Subcutaneous abdominal adipose tissue (tissue), 5 donors: Measurements from ENCODE around the gene EXOC7.

Experiments used
- H3K27ac ChIP-seq: one replicate; pipeline ENCODE4 v1.7.0; 2013; ENCODE audit warnings: low read depth, mild to moderate bottlenecking, inconsistent platforms, low read length, moderate library complexity
- H3K27me3 ChIP-seq, 5 donors: one replicate each; pipeline ENCODE4 v1.7.0; 2013; ENCODE audit warnings: low read length in 5 of 5, inconsistent platforms in 1 of 5; ENCODE audit not compliant: control insufficient read depth in 5 of 5, insufficient read depth in 4 of 5
- H3K36me3 ChIP-seq, 5 donors: one replicate each; pipeline ENCODE4 v1.7.0; 2013; ENCODE audit warnings: low read length in 5 of 5; ENCODE audit not compliant: control insufficient read depth in 5 of 5, insufficient read depth in 5 of 5
- H3K4me1 ChIP-seq, 5 donors: one replicate each; pipeline ENCODE4 v1.7.0; 2013; ENCODE audit warnings: low read length in 5 of 5, mild to moderate bottlenecking in 3 of 5, moderate library complexity in 1 of 5; ENCODE audit not compliant: control insufficient read depth in 5 of 5, insufficient read depth in 5 of 5
- H3K4me3 ChIP-seq, 5 donors: one replicate each; pipeline ENCODE4 v1.7.0; 2013; ENCODE audit warnings: low read length in 5 of 5, low read depth in 1 of 5
- H3K9ac ChIP-seq, 5 donors: one replicate each; pipeline ENCODE4 v1.7.0; 2013; ENCODE audit warnings: low read length in 5 of 5, mild to moderate bottlenecking in 4 of 5, moderate library complexity in 3 of 5
- H3K9me3 ChIP-seq, 5 donors: one replicate each; pipeline ENCODE4 v1.7.0; 2013; ENCODE audit warnings: low read length in 5 of 5; ENCODE audit not compliant: control insufficient read depth in 5 of 5
- donor health status: healthy.
- donor health status: healthy.
- donor health status: healthy.
- donor health status: healthy.
- donor health status: healthy.

The EXOC7 gene

GRCh38 chr17:76121932-76122430 lies 18.4 kb upstream of the EXOC7 start:
- Histone ChIP-seq H3K4me3 (peak overlapping the region in 4 of 5 donors; percentile 48 to 67 (median 57)), H3K9ac (peak overlapping the region in 4 of 5 donors; percentile 53 to 76 (median 72)), H3K4me1 (peaks cover 0 to 20% (median 16%) of the 10 kb centered on the region in 5 donors), H3K9me3 (no peaks in the 10 kb centered on the region), H3K27me3 (no peaks in the 10 kb centered on the region), H3K36me3 (no peaks in the 10 kb centered on the region), H3K27ac (no peak overlapping the region)

- Histone ChIP-seq H3K27me3 (no peaks in the 10 kb centered on the region), H3K4me1 (peaks cover 0 to 20% (median 16%) of the 10 kb centered on the region in 5 donors), H3K27ac (no peak overlapping the region), H3K9ac (no peak overlapping the region), H3K9me3 (no peaks in the 10 kb centered on the region), H3K4me3 (no peak overlapping the region), H3K36me3 (no peaks in the 10 kb centered on the region)
These were observed 17.0 kb upstream of the EXOC7 start for GRCh38 chr17:76120658-76121008.

- H3K9ac ChIP-seq = no peak overlapping the region
These were observed 16.1 kb upstream of the EXOC7 start for GRCh38 chr17:76119409-76120371.

GRCh38 chr17:76115138-76115754 lies 11.7 kb upstream of the EXOC7 start:
- Histone ChIP-seq H3K36me3 (no peaks in the 10 kb centered on the region), H3K9ac (no peak overlapping the region), H3K27ac (no peak overlapping the region), H3K4me1 (no peaks in the 10 kb centered on the region), H3K4me3 (no peak overlapping the region), H3K27me3 (no peaks in the 10 kb centered on the region), H3K9me3 (no peaks in the 10 kb centered on the region)

More at GRCh38 chr17:76119409-76120371, 16.1 kb upstream of the EXOC7 start:
- Histone ChIP-seq H3K4me3 (no peak overlapping the region), H3K9me3 (no peaks in the 10 kb centered on the region), H3K4me1 (peaks cover 0 to 20% (median 16%) of the 10 kb centered on the region in 5 donors), H3K27ac (no peak overlapping the region), H3K27me3 (no peaks in the 10 kb centered on the region), H3K36me3 (no peaks in the 10 kb centered on the region)

GRCh38 chr17:76111956-76112355 lies 8.4 kb upstream of the EXOC7 start:
- H3K4me3 ChIP-seq = no peak overlapping the region
- no peaks in the 10 kb centered on the region for H3K27me3 ChIP-seq
- no peak overlapping the region for H3K9ac ChIP-seq
- no peaks in the 10 kb centered on the region for H3K4me1 ChIP-seq
- no peak overlapping the region for H3K27ac ChIP-seq
- H3K36me3 ChIP-seq = no peaks in the 10 kb centered on the region
- H3K9me3 ChIP-seq = no peaks in the 10 kb centered on the region

- no peaks in the 10 kb centered on the region for H3K9me3 ChIP-seq
- H3K4me3 ChIP-seq = no peak overlapping the region
- no peaks in the 10 kb centered on the region for H3K27me3 ChIP-seq
- H3K36me3 ChIP-seq = no peaks in the 10 kb centered on the region
- no peak overlapping the region for H3K9ac ChIP-seq
- H3K27ac ChIP-seq = no peak overlapping the region
- peaks cover 5 to 16% (median 14%) of the 10 kb centered on the region in 5 donors for H3K4me1 ChIP-seq
These were observed 3.9 kb upstream of the EXOC7 start for GRCh38 chr17:76107509-76107908.

- peaks cover 0 to 5% (median 1%) of the 10 kb centered on the region in 5 donors for H3K36me3 ChIP-seq
- H3K27ac ChIP-seq = no peak overlapping the region
- no peak overlapping the region for H3K4me3 ChIP-seq
- H3K9ac ChIP-seq = no peak overlapping the region
- no peaks in the 10 kb centered on the region for H3K9me3 ChIP-seq
- H3K4me1 ChIP-seq = peaks cover 6 to 22% (median 20%) of the 10 kb centered on the region in 5 donors
- no peaks in the 10 kb centered on the region for H3K27me3 ChIP-seq
These were observed 3.1 kb upstream of the EXOC7 start for GRCh38 chr17:76106703-76107102.

GRCh38 chr17:76104896-76105231 lies 1.3 kb upstream of the EXOC7 start:
- Histone ChIP-seq H3K27me3 (no peaks in the 10 kb centered on the region), H3K27ac (no peak overlapping the region), H3K9ac (no peak overlapping the region), H3K4me1 (peaks cover 6 to 22% (median 20%) of the 10 kb centered on the region in 5 donors), H3K9me3 (no peaks in the 10 kb centered on the region), H3K4me3 (no peak overlapping the region), H3K36me3 (peaks cover 0 to 23% (median 13%) of the 10 kb centered on the region in 5 donors)

GRCh38 chr17:76104140-76104895 lies 731 bp upstream of the EXOC7 start:
- H3K4me3 ChIP-seq = peak overlapping the region; percentile 63 to 94 (median 79)
- no peaks in the 10 kb centered on the region for H3K27me3 ChIP-seq
- no peaks in the 10 kb centered on the region for H3K9me3 ChIP-seq
- H3K4me1 ChIP-seq = peaks cover 6 to 22% (median 20%) of the 10 kb centered on the region in 5 donors
- H3K36me3 ChIP-seq = peaks cover 0 to 28% (median 17%) of the 10 kb centered on the region in 5 donors
- peak overlapping the region in 4 of 5 donors; percentile 53 to 96 (median 84) for H3K9ac ChIP-seq
- H3K27ac ChIP-seq = peak overlapping the region; percentile 72
